HCT116 (cell line): ENCODE measurements around the gene FGFRL1. TPM values are rescaled to one million over a fixed set of nuclear protein-coding genes. Genes with fewer than 3 reads are reported as not detected.

Source experiments
- ATAC-seq: fragments of 200-7000 bp; cut with Tn5 transposase; 2 replicates; pipeline ENCODE4 v1.9.1; 2020; ENCODE audit warnings: mild to moderate bottlenecking, moderate library complexity
- BruUV-seq: library from RNA; stranded (reverse); fragments of 400-500 nt; replicated peaks from 2 replicates; lab custom pipeline; 2021; lab: Mats Ljungman, UMichigan
- CTCF ChIA-PET: fragments of 300-600 bp; sonication (Branson Sonifier 250); formaldehyde crosslinking; loops from one replicate; lab custom pipeline; 2021; ENCODE audit warnings: antibody characterized with exemption; lab: Charles Lee
- POLR2A ChIA-PET: fragments of 300-600, 350-600 bp; sonication (Branson Sonifier 250); formaldehyde crosslinking; loops from one replicate; lab custom pipeline; 2021; ENCODE audit warnings: antibody characterized with exemption; lab: Charles Lee
- RAD21 ChIA-PET, 2 experiments: fragments of 300-600 bp; sonication (Branson Sonifier 250); formaldehyde crosslinking; loops; one replicate each; lab custom pipeline; 2023; ENCODE audit warnings: low total read pairs in 2 of 2; ENCODE audit not compliant: uncharacterized antibody in 2 of 2, unreplicated experiment in 2 of 2, low non-redundant PET in 1 of 2; lab: Charles Lee
- DNase-seq: peaks from one replicate; pipeline ENCODE4 v3.0.0-alpha.2; 2010; ENCODE audit warnings: low read depth, low spot score
- H2AFZ ChIP-seq: fragments of 200-600 bp; shearing (Covaris generic), sonication (generic); 2 replicates; pipeline ENCODE4 v1.6.1; 2017; ENCODE audit warnings: low read depth, mixed run types, mixed read lengths, antibody characterized with exemption, low read length; ENCODE audit not compliant: poor library complexity, severe bottlenecking
- H3K27ac ChIP-seq: 2 replicates; pipeline ENCODE4 v1.5.1; 2012; ENCODE audit warnings: low read depth, low read length
- H3K27me3 ChIP-seq: fragments of 200-600 bp; sonication (generic); 2 replicates; pipeline ENCODE4 v1.6.1; 2016; ENCODE audit warnings: mixed run types, low read length, mixed read lengths; ENCODE audit not compliant: insufficient read depth
- H3K36me3 ChIP-seq, 2 experiments: fragments of 200-500 bp in 1 of 2; fragments of 200-600 bp in 1 of 2; sonication (Bioruptor generic) in 1 of 2; sonication (generic) in 1 of 2; 2 replicates each; pipeline versions ENCODE4 v1.5.1 to v1.6.1; 2014 to 2016; ENCODE audit warnings: low read length in 2 of 2, inconsistent platforms in 1 of 2, mixed read lengths in 1 of 2, mixed run types in 1 of 2; ENCODE audit not compliant: insufficient read depth in 2 of 2, control insufficient read depth in 1 of 2
- H3K4me1 ChIP-seq, 2 experiments: fragments of 200-600 bp in 1 of 2; sonication (generic) in 1 of 2; 2 replicates each; pipeline versions ENCODE4 v1.5.1 to v1.6.1; 2012 to 2017; ENCODE audit warnings: low read length in 2 of 2, inconsistent platforms in 1 of 2, mild to moderate bottlenecking in 1 of 2, mixed read lengths in 1 of 2, mixed run types in 1 of 2, moderate library complexity in 1 of 2; ENCODE audit not compliant: insufficient read depth in 2 of 2, control insufficient read depth in 1 of 2
- H3K4me2 ChIP-seq: fragments of 200-600 bp; sonication (generic); 2 replicates; pipeline ENCODE4 v1.6.1; 2017; ENCODE audit warnings: mixed run types, low read length, mixed read lengths
- H3K4me3 ChIP-seq, 2 experiments: fragments of 200-600 bp in 1 of 2; sonication (generic) in 1 of 2; replicated peaks in 1 of 2; 2 replicates each; pipeline ENCODE4 v1.5.1; 2011 to 2016; ENCODE audit warnings: low read length in 2 of 2, control low read depth in 1 of 2, low read depth in 1 of 2, mild to moderate bottlenecking in 1 of 2, mixed read lengths in 1 of 2, mixed run types in 1 of 2
- H3K79me2 ChIP-seq: fragments of 200-600 bp; sonication (generic); 2 replicates; pipeline ENCODE4 v1.6.1; 2017; ENCODE audit warnings: mild to moderate bottlenecking, mixed run types, low read length, moderate library complexity, mixed read lengths; ENCODE audit not compliant: insufficient read depth
- H3K9ac ChIP-seq: fragments of 200-600 bp; sonication (generic); 2 replicates; pipeline ENCODE4 v1.6.1; 2016; ENCODE audit warnings: low read length, mixed read lengths
- H3K9me2 ChIP-seq: fragments of 200-600 bp; sonication (generic), shearing (Covaris generic); 2 replicates; pipeline ENCODE4 v1.6.1; 2017; ENCODE audit warnings: mixed run types, mild to moderate bottlenecking, moderate library complexity; ENCODE audit not compliant: insufficient read depth
- H3K9me3 ChIP-seq, 2 experiments: fragments of 200-500 bp in 1 of 2; fragments of 200-600 bp in 1 of 2; sonication (Bioruptor generic) in 1 of 2; sonication (generic) in 1 of 2; 2 replicates each; pipeline ENCODE4 v1.6.1; 2014 to 2017; ENCODE audit warnings: low read length in 2 of 2, mixed read lengths in 2 of 2, inconsistent platforms in 1 of 2, low read depth in 1 of 2, mild to moderate bottlenecking in 1 of 2, mixed run types in 1 of 2, moderate library complexity in 1 of 2; ENCODE audit not compliant: control insufficient read depth in 1 of 2, insufficient read depth in 1 of 2
- H4K20me1 ChIP-seq: fragments of 200-600 bp; sonication (generic), shearing (Covaris generic); 2 replicates; pipeline ENCODE4 v1.6.1; 2017; ENCODE audit warnings: mixed run types, mild to moderate bottlenecking, moderate library complexity; ENCODE audit not compliant: insufficient read depth
- CBX3 ChIP-seq: IDR thresholded peaks from 2 replicates; pipeline ENCODE4 v1.6.1; 2012; ENCODE audit warnings: low read depth
- EGR1 ChIP-seq: IDR thresholded peaks from 2 replicates; pipeline ENCODE4 v1.6.1; 2012; ENCODE audit warnings: low read depth
- EZH2 ChIP-seq: fragments of 200-600 bp; sonication (generic); IDR thresholded peaks from 2 replicates; pipeline ENCODE4 v1.6.1; 2017; ENCODE audit warnings: antibody characterized with exemption, mixed run types
- EZH2phosphoT487 ChIP-seq: fragments of 200-600 bp; IDR thresholded peaks from 2 replicates; pipeline ENCODE4 v1.6.1; 2018; ENCODE audit warnings: antibody characterized with exemption, borderline replicate concordance
- JUND ChIP-seq: IDR thresholded peaks from 2 replicates; pipeline ENCODE4 v1.6.1; 2012
- POLR2A ChIP-seq: IDR thresholded peaks from 2 replicates; pipeline ENCODE4 v1.7.0; 2011; ENCODE audit warnings: borderline replicate concordance; ENCODE audit not compliant: insufficient read depth, insufficient read length; ENCODE audit errors: extremely low read depth
- POLR2AphosphoS5 ChIP-seq: IDR thresholded peaks from 2 replicates; pipeline ENCODE4 v1.6.1; 2011; ENCODE audit warnings: mild to moderate bottlenecking, low read depth, low read length, moderate library complexity
- RAD21 ChIP-seq: IDR thresholded peaks from 2 replicates; pipeline ENCODE4 v1.6.1; 2012; ENCODE audit warnings: low read depth, mild to moderate bottlenecking
- SIN3A ChIP-seq: IDR thresholded peaks from 2 replicates; pipeline ENCODE4 v1.6.1; 2012; ENCODE audit warnings: low read depth
- SP1 ChIP-seq: IDR thresholded peaks from 2 replicates; pipeline ENCODE4 v1.6.1; 2012; ENCODE audit warnings: low read depth
- TCF7L2 ChIP-seq: IDR thresholded peaks from 2 replicates; pipeline ENCODE4 v1.7.0; 2011; ENCODE audit warnings: borderline replicate concordance, inconsistent platforms; ENCODE audit not compliant: insufficient read depth, insufficient read length; ENCODE audit errors: extremely low read depth
- YY1 ChIP-seq: IDR thresholded peaks from 2 replicates; pipeline ENCODE4 v1.6.1; 2011; ENCODE audit warnings: low read length, low read depth, moderate library complexity, mild to moderate bottlenecking; ENCODE audit not compliant: insufficient replicate concordance; ENCODE audit errors: extremely low read depth
- ZFX ChIP-seq: fragments of 450-650 bp; IDR thresholded peaks from 2 replicates; pipeline ENCODE4 v1.6.1; 2017
- ZNF274 ChIP-seq: fragments of 200-500 bp; sonication (Bioruptor generic); IDR thresholded peaks from 2 replicates; pipeline ENCODE4 v1.6.1; 2014; ENCODE audit warnings: mild to moderate bottlenecking, low read depth, low read length, inconsistent platforms
- intact Hi-C: fragments of 100-400 bp; cut with micrococcal nuclease; formaldehyde crosslinking; loops from 2 replicates; pipeline ENCODE4 v1.10.0; 2022
- total RNA-seq: library from RNA; stranded (reverse); gene quantifications from one replicate; pipeline ENCODE4 v1.2.1, GENCODE V29; 2021; ENCODE audit not compliant: unreplicated experiment
- TF ChIP-seq, protein P1 (sequence below): IDR thresholded peaks from 2 replicates; pipeline ENCODE4 v1.6.1; 2011; ENCODE audit warnings: mild to moderate bottlenecking, low read length, moderate library complexity; ENCODE audit not compliant: insufficient replicate concordance; ENCODE audit errors: extremely low read depth
- TF ChIP-seq, protein P2 (sequence below): IDR thresholded peaks from 2 replicates; pipeline ENCODE4 v1.6.1; 2012
- TF ChIP-seq, protein P3 (sequence below), 3 experiments: fragments of 200-600 bp in 1 of 3; sonication (generic) in 1 of 3; IDR thresholded peaks in 2 of 3; conservative IDR thresholded peaks in 1 of 3; 2 replicates each; pipeline ENCODE4 v1.5.1; 2012 to 2017; ENCODE audit warnings: low read depth in 2 of 3, low read length in 2 of 3, antibody characterized with exemption in 1 of 3, borderline replicate concordance in 1 of 3, control low read depth in 1 of 3, mild to moderate bottlenecking in 1 of 3, mixed read lengths in 1 of 3, mixed run types in 1 of 3, moderate library complexity in 1 of 3; ENCODE audit not compliant: insufficient read depth in 1 of 3
- TF ChIP-seq, protein P4 (sequence below): IDR thresholded peaks from 2 replicates; pipeline ENCODE4 v1.6.1; 2012; ENCODE audit warnings: low read depth

FGFRL1 gene
- total RNA-seq, 1 experiment from 2014 or later = 91.1 TPM

DNA sequence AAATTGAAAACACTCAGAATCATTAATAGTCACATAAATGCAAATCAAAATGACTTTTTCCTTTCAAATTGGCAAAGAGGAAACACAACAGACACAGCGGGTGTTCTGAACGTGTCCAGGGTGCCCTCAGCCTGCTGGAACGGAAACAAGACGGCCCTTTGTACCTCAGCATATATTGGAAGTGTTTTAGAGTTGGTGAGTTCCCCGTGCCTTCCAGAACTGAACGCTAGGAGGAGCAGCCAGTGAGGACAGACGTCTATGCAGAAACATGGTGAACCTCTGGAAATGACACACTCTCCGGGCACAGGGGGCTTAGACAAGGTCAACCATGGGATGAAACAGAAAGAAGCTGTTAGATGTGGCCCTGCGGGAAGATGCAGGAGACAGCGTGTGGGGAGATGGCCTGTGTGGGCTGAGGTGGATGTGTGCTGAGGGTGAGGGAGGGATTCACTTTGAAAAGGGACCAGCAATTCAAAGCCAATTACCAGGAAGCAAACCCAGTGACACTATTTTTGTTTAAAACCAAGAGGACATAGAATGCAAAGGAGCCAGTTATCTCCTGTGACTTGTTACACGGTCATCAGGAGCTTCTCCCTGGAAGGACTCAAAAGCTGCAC is 61.5 kb downstream of the FGFRL1 start:
- Histone ChIP-seq H3K4me2 (peak overlapping the region; percentile 49), H4K20me1 (no peaks in the 10 kb centered on the region), H2AFZ (peak overlapping the region; percentile 87), H3K9me2 (no peaks in the 10 kb centered on the region), H3K4me3 (no peak overlapping the region), H3K4me1 (peaks cover 3 to 11% of the 10 kb centered on the region in 2 experiments; a peak in 3 of 4 replicates), H3K9ac (no peak overlapping the region), H3K27ac (no peak overlapping the region), H3K9me3 (no peaks in the 10 kb centered on the region), H3K36me3 (no peaks in the 10 kb centered on the region), H3K27me3 (no peaks in the 10 kb centered on the region), H3K79me2 (no peaks in the 10 kb centered on the region)
- ChIA-PET POLR2A (no interaction called here), CTCF (interaction anchor here (0.9 kb wide), 1 partner anchor 22 kb away, joined by 3 read pairs; no protein-coding TSS in a partner anchor), RAD21 (no interaction called here)
- ATAC-seq (peak; percentile 99), DNase-seq (peak; percentile 71)
- intact Hi-C loops = loop anchor here (2.0 kb wide), 1 partner anchor 196 kb away; no protein-coding TSS in a partner anchor
- no TSS peak for BruUV-seq
- peak; percentile 69 for TF ChIP-seq YY1
- no peak for TF ChIP-seq EZH2phosphoT487
- TF ChIP-seq, protein P1, sequence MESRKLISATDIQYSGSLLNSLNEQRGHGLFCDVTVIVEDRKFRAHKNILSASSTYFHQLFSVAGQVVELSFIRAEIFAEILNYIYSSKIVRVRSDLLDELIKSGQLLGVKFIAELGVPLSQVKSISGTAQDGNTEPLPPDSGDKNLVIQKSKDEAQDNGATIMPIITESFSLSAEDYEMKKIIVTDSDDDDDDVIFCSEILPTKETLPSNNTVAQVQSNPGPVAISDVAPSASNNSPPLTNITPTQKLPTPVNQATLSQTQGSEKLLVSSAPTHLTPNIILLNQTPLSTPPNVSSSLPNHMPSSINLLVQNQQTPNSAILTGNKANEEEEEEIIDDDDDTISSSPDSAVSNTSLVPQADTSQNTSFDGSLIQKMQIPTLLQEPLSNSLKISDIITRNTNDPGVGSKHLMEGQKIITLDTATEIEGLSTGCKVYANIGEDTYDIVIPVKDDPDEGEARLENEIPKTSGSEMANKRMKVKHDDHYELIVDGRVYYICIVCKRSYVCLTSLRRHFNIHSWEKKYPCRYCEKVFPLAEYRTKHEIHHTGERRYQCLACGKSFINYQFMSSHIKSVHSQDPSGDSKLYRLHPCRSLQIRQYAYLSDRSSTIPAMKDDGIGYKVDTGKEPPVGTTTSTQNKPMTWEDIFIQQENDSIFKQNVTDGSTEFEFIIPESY = no peak
- TF ChIP-seq EGR1 = no peak
- TF ChIP-seq POLR2A = no peak
- TF ChIP-seq ZNF274 = no peak
- no peak for TF ChIP-seq EZH2
- peak; percentile 30; the same call in 1 of the 2 replicates for TF ChIP-seq SP1
- TF ChIP-seq RAD21 = peak; percentile 60
- TF ChIP-seq, protein P2, sequence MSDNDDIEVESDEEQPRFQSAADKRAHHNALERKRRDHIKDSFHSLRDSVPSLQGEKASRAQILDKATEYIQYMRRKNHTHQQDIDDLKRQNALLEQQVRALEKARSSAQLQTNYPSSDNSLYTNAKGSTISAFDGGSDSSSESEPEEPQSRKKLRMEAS = no peak
- peak; percentile 78 for TF ChIP-seq TCF7L2
- no peak for TF ChIP-seq JUND
- TF ChIP-seq ZFX = no peak
- TF ChIP-seq CBX3 = peak; percentile 64; the same call in 1 of the 2 replicates
- no peak for TF ChIP-seq SIN3A
- TF ChIP-seq, protein P3, sequence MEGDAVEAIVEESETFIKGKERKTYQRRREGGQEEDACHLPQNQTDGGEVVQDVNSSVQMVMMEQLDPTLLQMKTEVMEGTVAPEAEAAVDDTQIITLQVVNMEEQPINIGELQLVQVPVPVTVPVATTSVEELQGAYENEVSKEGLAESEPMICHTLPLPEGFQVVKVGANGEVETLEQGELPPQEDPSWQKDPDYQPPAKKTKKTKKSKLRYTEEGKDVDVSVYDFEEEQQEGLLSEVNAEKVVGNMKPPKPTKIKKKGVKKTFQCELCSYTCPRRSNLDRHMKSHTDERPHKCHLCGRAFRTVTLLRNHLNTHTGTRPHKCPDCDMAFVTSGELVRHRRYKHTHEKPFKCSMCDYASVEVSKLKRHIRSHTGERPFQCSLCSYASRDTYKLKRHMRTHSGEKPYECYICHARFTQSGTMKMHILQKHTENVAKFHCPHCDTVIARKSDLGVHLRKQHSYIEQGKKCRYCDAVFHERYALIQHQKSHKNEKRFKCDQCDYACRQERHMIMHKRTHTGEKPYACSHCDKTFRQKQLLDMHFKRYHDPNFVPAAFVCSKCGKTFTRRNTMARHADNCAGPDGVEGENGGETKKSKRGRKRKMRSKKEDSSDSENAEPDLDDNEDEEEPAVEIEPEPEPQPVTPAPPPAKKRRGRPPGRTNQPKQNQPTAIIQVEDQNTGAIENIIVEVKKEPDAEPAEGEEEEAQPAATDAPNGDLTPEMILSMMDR (IDR thresholded peaks at IDR 0.05 in 2 of 3, conservative IDR thresholded peaks at IDR 0.05 in 1 of 3; ENCODE audit: borderline replicate concordance in 1 of 3, insufficient read depth in 1 of 3, low read depth in 2 of 3, low read length in 2 of 3) = peak; percentile 60 to 85 (median 73); a peak in 5 of 6 replicates
- TF ChIP-seq, protein P4, sequence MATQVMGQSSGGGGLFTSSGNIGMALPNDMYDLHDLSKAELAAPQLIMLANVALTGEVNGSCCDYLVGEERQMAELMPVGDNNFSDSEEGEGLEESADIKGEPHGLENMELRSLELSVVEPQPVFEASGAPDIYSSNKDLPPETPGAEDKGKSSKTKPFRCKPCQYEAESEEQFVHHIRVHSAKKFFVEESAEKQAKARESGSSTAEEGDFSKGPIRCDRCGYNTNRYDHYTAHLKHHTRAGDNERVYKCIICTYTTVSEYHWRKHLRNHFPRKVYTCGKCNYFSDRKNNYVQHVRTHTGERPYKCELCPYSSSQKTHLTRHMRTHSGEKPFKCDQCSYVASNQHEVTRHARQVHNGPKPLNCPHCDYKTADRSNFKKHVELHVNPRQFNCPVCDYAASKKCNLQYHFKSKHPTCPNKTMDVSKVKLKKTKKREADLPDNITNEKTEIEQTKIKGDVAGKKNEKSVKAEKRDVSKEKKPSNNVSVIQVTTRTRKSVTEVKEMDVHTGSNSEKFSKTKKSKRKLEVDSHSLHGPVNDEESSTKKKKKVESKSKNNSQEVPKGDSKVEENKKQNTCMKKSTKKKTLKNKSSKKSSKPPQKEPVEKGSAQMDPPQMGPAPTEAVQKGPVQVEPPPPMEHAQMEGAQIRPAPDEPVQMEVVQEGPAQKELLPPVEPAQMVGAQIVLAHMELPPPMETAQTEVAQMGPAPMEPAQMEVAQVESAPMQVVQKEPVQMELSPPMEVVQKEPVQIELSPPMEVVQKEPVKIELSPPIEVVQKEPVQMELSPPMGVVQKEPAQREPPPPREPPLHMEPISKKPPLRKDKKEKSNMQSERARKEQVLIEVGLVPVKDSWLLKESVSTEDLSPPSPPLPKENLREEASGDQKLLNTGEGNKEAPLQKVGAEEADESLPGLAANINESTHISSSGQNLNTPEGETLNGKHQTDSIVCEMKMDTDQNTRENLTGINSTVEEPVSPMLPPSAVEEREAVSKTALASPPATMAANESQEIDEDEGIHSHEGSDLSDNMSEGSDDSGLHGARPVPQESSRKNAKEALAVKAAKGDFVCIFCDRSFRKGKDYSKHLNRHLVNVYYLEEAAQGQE = no peak
- no peak for TF ChIP-seq POLR2AphosphoS5
